NT2/D1 (cell line): ENCODE data around the gene CD22.
"Not testable (repeated sequence)": the region's sequence is repeated elsewhere in the genome, so short reads cannot be mapped to it uniquely, and the experiment has no call there.

Source experiments
- SUZ12 ChIP-seq: IDR thresholded peaks from 2 replicates; pipeline ENCODE4 v1.6.1; 2011; ENCODE audit not compliant: insufficient read length, insufficient read depth; ENCODE audit errors: extremely low read depth
- YY1 ChIP-seq: IDR thresholded peaks from 2 replicates; pipeline ENCODE4 v1.6.1; 2011; ENCODE audit not compliant: insufficient read length, insufficient read depth
- ZNF274 ChIP-seq: IDR thresholded peaks from 2 replicates; pipeline ENCODE4 v1.6.1; 2011; ENCODE audit warnings: mild to moderate bottlenecking, low read depth, low read length

DNA sequence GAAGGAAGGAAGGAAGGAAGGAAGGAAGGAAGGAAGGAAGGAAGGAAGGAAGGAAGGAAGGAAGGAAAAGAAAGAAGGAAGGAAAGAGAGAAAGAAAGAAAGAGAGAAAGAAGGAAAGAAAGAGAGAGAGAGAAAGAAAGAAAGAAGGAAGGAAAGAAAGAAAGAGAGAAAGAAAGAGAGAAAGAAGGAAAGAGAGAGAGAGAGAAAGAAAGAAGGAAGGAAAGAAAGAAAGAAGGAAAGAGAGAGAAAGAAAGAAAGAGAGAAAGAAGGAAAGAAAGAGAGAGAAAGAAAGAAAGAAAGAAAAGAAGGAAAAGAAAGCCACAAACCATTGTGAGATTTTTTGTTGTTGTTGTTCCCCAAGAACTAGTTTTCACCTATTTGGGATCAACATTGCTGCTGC lies 45.0 kb downstream of the CD22 start:
- TF ChIP-seq ZNF274, YY1, SUZ12: not testable (repeated sequence)
